HEK293 (cell line): Measurements from ENCODE around the gene CABCOCO1.
A peak's percentile ranks its signal among the peaks of the same experiment; 100 is the strongest.
"Not testable (repeated sequence)": the region's sequence is repeated elsewhere in the genome, so short reads cannot be mapped to it uniquely, and the experiment has no call there.

Experiments
- CTCF ChIA-PET: fragments of 350-600 bp; formaldehyde crosslinking; extraction: SDS; loops from one replicate; lab custom pipeline; 2021; ENCODE audit warnings: antibody characterized with exemption; lab: Yijun Ruan, JAX
- POLR2A ChIA-PET: fragments of 300-600 bp; formaldehyde crosslinking; extraction: SDS; loops from one replicate; lab custom pipeline; 2020; ENCODE audit warnings: antibody characterized with exemption, inconsistent platforms; lab: Yijun Ruan, JAX
- H3K27ac ChIP-seq: fragments of 200-500 bp; sonication (Bioruptor generic); 2 replicates; pipeline ENCODE4 v1.5.1; 2014; ENCODE audit warnings: low read depth, low read length, control low read depth, inconsistent platforms; ENCODE audit errors: extremely low read depth
- H3K36me3 ChIP-seq, 2 experiments: fragments of 200-500 bp in 1 of 2; sonication (Bioruptor generic) in 1 of 2; 1 replicate in 1 of 2; 2 replicates in 1 of 2; pipeline ENCODE4 v1.5.1; 2014 to 2017; ENCODE audit warnings: inconsistent platforms in 2 of 2, low read length in 2 of 2; ENCODE audit not compliant: control insufficient read depth in 2 of 2, insufficient read depth in 1 of 2
- H3K4me1 ChIP-seq: fragments of 200-500 bp; sonication (Bioruptor generic); 2 replicates; pipeline ENCODE4 v1.5.1; 2014; ENCODE audit warnings: mild to moderate bottlenecking, low read length, inconsistent platforms; ENCODE audit not compliant: control insufficient read depth, insufficient read depth
- H3K4me3 ChIP-seq: 2 replicates; pipeline ENCODE4 v1.5.1; 2011; ENCODE audit warnings: low read depth, mild to moderate bottlenecking, control low read depth, low read length, moderate library complexity
- H3K9me3 ChIP-seq: fragments of 200-500 bp; sonication (Bioruptor generic); 2 replicates; pipeline ENCODE4 v1.5.1; 2014; ENCODE audit warnings: low read depth, low read length, inconsistent platforms; ENCODE audit not compliant: control insufficient read depth, insufficient read depth
- GLIS2 ChIP-seq: fragments of 450-650 bp; formaldehyde crosslinking; IDR thresholded peaks from 2 replicates; pipeline ENCODE4 v1.5.1; 2016; ENCODE audit warnings: missing biosample characterization, missing genetic modification characterization
- ZNF146 ChIP-seq: fragments of 450-650 bp; formaldehyde crosslinking; IDR thresholded peaks from 2 replicates; pipeline ENCODE4 v1.5.1; 2016; ENCODE audit warnings: missing biosample characterization, missing genetic modification characterization
- ZNF174 ChIP-seq: fragments of 450-650 bp; formaldehyde crosslinking; IDR thresholded peaks from 2 replicates; pipeline ENCODE4 v1.5.0; 2017; ENCODE audit warnings: missing biosample characterization, mild to moderate bottlenecking, missing genetic modification characterization
- ZNF175 ChIP-seq: fragments of 450-650 bp; formaldehyde crosslinking; IDR thresholded peaks from 2 replicates; pipeline ENCODE4 v1.5.1; 2016; ENCODE audit warnings: missing biosample characterization, missing genetic modification characterization
- ZNF302 ChIP-seq: fragments of 450-650 bp; formaldehyde crosslinking; IDR thresholded peaks from 2 replicates; pipeline ENCODE4 v1.5.1; 2016; ENCODE audit warnings: missing biosample characterization, missing genetic modification characterization, low read depth
- ZNF324 ChIP-seq: fragments of 450-650 bp; formaldehyde crosslinking; IDR thresholded peaks from 2 replicates; pipeline ENCODE4 v1.5.1; 2016; ENCODE audit warnings: missing biosample characterization, missing genetic modification characterization
- ZNF391 ChIP-seq: fragments of 450-650 bp; formaldehyde crosslinking; IDR thresholded peaks from 2 replicates; pipeline ENCODE4 v1.5.1; 2016; ENCODE audit warnings: low read depth, missing biosample characterization, missing genetic modification characterization, borderline replicate concordance
- ZNF585B ChIP-seq: fragments of 450-650 bp; formaldehyde crosslinking; IDR thresholded peaks from 2 replicates; pipeline ENCODE4 v1.5.1; 2016; ENCODE audit warnings: missing biosample characterization, missing genetic modification characterization
- ZNF624 ChIP-seq: fragments of 450-650 bp; formaldehyde crosslinking; IDR thresholded peaks from 2 replicates; pipeline ENCODE4 v1.5.1; 2017; ENCODE audit warnings: missing biosample characterization, missing genetic modification characterization
- ZNF776 ChIP-seq: fragments of 450-650 bp; formaldehyde crosslinking; IDR thresholded peaks from 2 replicates; pipeline ENCODE4 v1.5.0; 2017; ENCODE audit warnings: missing biosample characterization, missing genetic modification characterization, borderline replicate concordance
- ZNF777 ChIP-seq: fragments of 450-650 bp; formaldehyde crosslinking; IDR thresholded peaks from 2 replicates; pipeline ENCODE4 v1.5.1; 2017; ENCODE audit warnings: missing biosample characterization, missing genetic modification characterization, borderline replicate concordance
- ZNF843 ChIP-seq: fragments of 450-650 bp; formaldehyde crosslinking; IDR thresholded peaks from 2 replicates; pipeline ENCODE4 v1.5.1; 2016; ENCODE audit warnings: missing biosample characterization, missing genetic modification characterization
- ZXDB ChIP-seq: fragments of 450-650 bp; formaldehyde crosslinking; IDR thresholded peaks from 2 replicates; pipeline ENCODE4 v1.5.1; 2016; ENCODE audit warnings: missing biosample characterization, missing genetic modification characterization
- TF ChIP-seq, protein P1 (sequence below): fragments of 450-650 bp; formaldehyde crosslinking; IDR thresholded peaks from 2 replicates; pipeline ENCODE4 v1.5.1; 2016; ENCODE audit warnings: missing biosample characterization, missing genetic modification characterization
- TF ChIP-seq, protein P2 (sequence below): fragments of 450-650 bp; formaldehyde crosslinking; IDR thresholded peaks from 2 replicates; pipeline ENCODE4 v1.5.1; 2016; ENCODE audit warnings: missing biosample characterization, missing genetic modification characterization
- TF ChIP-seq, protein P3 (sequence below): fragments of 450-650 bp; formaldehyde crosslinking; IDR thresholded peaks from 2 replicates; pipeline ENCODE4 v1.5.1; 2016; ENCODE audit warnings: missing biosample characterization, missing genetic modification characterization

CABCOCO1 gene

DNA sequence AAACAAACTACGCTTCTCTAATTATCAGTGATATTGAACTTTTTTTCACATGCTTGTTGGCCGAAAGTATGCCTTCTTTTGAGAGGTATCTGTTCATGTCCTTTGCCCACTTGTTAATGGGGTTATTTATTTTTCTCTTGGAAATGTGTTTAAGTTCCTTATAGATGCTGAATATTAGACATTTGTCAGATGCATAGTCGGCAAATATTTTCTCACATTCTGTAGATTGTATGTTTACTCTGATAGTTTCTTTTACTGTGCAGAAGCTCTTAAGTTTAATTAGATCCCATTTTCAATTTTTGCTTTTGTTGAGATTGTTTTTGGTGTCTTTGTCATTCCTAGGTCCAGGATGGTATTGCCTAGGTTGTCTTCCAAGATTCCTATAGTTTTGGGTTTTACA lies 73.2 kb downstream of the CABCOCO1 start:
- CTCF ChIA-PET = interaction anchor here (0.7 to 3.5 kb wide), 5 partner anchors 10 to 595 kb away, joined by 3 to 30 read pairs (median 5); no protein-coding TSS in a partner anchor
- POLR2A ChIA-PET = no interaction called here
- no peaks in the 10 kb centered on the region for H3K9me3 ChIP-seq
- no peak for TF ChIP-seq ZNF776
- TF ChIP-seq ZNF174 (tag by site-specific recombination) = no peak
- no peak for TF ChIP-seq ZNF391 (tag by site-specific recombination)
- TF ChIP-seq, protein P1, sequence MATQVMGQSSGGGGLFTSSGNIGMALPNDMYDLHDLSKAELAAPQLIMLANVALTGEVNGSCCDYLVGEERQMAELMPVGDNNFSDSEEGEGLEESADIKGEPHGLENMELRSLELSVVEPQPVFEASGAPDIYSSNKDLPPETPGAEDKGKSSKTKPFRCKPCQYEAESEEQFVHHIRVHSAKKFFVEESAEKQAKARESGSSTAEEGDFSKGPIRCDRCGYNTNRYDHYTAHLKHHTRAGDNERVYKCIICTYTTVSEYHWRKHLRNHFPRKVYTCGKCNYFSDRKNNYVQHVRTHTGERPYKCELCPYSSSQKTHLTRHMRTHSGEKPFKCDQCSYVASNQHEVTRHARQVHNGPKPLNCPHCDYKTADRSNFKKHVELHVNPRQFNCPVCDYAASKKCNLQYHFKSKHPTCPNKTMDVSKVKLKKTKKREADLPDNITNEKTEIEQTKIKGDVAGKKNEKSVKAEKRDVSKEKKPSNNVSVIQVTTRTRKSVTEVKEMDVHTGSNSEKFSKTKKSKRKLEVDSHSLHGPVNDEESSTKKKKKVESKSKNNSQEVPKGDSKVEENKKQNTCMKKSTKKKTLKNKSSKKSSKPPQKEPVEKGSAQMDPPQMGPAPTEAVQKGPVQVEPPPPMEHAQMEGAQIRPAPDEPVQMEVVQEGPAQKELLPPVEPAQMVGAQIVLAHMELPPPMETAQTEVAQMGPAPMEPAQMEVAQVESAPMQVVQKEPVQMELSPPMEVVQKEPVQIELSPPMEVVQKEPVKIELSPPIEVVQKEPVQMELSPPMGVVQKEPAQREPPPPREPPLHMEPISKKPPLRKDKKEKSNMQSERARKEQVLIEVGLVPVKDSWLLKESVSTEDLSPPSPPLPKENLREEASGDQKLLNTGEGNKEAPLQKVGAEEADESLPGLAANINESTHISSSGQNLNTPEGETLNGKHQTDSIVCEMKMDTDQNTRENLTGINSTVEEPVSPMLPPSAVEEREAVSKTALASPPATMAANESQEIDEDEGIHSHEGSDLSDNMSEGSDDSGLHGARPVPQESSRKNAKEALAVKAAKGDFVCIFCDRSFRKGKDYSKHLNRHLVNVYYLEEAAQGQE (tag by site-specific recombination) = no peak
- TF ChIP-seq ZNF175 (tag by site-specific recombination) = no peak
- no peak for TF ChIP-seq ZNF324 (tag by site-specific recombination)
- TF ChIP-seq, protein P2, sequence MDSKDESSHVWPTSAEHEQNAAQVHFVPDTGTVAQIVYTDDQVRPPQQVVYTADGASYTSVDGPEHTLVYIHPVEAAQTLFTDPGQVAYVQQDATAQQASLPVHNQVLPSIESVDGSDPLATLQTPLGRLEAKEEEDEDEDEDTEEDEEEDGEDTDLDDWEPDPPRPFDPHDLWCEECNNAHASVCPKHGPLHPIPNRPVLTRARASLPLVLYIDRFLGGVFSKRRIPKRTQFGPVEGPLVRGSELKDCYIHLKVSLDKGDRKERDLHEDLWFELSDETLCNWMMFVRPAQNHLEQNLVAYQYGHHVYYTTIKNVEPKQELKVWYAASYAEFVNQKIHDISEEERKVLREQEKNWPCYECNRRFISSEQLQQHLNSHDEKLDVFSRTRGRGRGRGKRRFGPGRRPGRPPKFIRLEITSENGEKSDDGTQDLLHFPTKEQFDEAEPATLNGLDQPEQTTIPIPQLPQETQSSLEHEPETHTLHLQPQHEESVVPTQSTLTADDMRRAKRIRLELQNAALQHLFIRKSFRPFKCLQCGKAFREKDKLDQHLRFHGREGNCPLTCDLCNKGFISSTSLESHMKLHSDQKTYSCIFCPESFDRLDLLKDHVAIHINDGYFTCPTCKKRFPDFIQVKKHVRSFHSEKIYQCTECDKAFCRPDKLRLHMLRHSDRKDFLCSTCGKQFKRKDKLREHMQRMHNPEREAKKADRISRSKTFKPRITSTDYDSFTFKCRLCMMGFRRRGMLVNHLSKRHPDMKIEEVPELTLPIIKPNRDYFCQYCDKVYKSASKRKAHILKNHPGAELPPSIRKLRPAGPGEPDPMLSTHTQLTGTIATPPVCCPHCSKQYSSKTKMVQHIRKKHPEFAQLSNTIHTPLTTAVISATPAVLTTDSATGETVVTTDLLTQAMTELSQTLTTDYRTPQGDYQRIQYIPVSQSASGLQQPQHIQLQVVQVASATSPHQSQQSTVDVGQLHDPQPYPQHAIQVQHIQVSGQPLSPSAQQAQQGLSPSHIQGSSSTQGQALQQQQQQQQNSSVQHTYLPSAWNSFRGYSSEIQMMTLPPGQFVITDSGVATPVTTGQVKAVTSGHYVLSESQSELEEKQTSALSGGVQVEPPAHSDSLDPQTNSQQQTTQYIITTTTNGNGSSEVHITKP (tag by site-specific recombination) = no peak
- TF ChIP-seq, protein P3, sequence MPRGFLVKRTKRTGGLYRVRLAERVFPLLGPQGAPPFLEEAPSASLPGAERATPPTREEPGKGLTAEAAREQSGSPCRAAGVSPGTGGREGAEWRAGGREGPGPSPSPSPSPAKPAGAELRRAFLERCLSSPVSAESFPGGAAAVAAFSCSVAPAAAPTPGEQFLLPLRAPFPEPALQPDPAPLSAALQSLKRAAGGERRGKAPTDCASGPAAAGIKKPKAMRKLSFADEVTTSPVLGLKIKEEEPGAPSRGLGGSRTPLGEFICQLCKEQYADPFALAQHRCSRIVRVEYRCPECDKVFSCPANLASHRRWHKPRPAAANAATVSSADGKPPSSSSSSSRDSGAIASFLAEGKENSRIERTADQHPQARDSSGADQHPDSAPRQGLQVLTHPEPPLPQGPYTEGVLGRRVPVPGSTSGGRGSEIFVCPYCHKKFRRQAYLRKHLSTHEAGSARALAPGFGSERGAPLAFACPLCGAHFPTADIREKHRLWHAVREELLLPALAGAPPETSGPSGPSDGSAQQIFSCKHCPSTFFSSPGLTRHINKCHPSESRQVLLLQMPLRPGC = no peak
- TF ChIP-seq ZNF843 = no peak
- TF ChIP-seq ZXDB (tag by site-specific recombination) = no peak
- TF ChIP-seq ZNF585B (tag by site-specific recombination) = no peak
- TF ChIP-seq GLIS2 (tag by site-specific recombination) = no peak
- no peak for TF ChIP-seq ZNF777
- no peak for TF ChIP-seq ZNF624 (tag by site-specific recombination)
- TF ChIP-seq ZNF302 (tag by site-specific recombination) = no peak
- TF ChIP-seq, all 188 proteins: peak for 0
- no peaks in the 10 kb centered on the region for H3K36me3 ChIP-seq
- H3K4me1 ChIP-seq = no peaks in the 10 kb centered on the region
- no peak overlapping the region for H3K27ac ChIP-seq
- H3K4me3 ChIP-seq = no peak overlapping the region

DNA sequence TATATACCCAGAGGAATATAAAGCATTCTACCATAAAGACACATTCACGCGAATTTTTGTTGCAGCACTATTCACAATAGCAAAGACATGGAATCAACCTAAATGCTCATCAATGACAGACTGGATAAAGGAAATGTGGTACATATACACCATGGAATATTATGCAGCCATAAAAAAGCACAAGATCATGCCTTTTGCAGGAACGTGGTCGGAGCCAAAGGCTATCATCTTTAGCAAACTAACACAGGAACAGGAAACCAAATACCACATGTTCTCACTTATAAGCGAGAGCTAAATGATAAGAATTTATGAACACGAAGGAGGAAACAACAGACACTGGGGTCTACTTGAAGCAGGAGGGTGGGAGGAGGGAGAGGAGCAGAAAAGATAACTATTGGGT lies 74.7 kb downstream of the CABCOCO1 start:
- H3K4me3 ChIP-seq, H3K4me1 ChIP-seq, H3K36me3 ChIP-seq, H3K27ac ChIP-seq, POLR2A ChIA-PET, H3K9me3 ChIP-seq: not testable (repeated sequence)
- TF ChIP-seq ZNF146 (tag by site-specific recombination) = peak; percentile 82
- CTCF ChIA-PET = interaction anchor here (1.1 to 2.7 kb wide), 2 partner anchors 14 to 597 kb away, joined by 4 to 16 read pairs; no protein-coding TSS in a partner anchor
